GM18951 (cell line): ENCODE results near the gene RITA1.
"Not testable (repeated sequence)": the region's sequence is repeated elsewhere in the genome, so short reads cannot be mapped to it uniquely, and the experiment has no call there.

Experiments used
- POLR2A ChIP-seq: IDR thresholded peaks from 4 replicates; pipeline ENCODE4 v1.6.1; 2011; ENCODE audit warnings: mild to moderate bottlenecking; ENCODE audit not compliant: insufficient read length, insufficient read depth; ENCODE audit errors: extremely low read depth
- in situ Hi-C: fragments of 300-500 bp; cut with MboI; formaldehyde crosslinking; loops from one replicate; pipeline ENCODE4 v1.12.0; 2022; ENCODE audit warnings: low sequenced_read_pairs, mixed read lengths, inconsistent platforms; ENCODE audit not compliant: unreplicated experiment

RITA1 gene

GRCh38 chr12:113196990-113197389 is 11.5 kb downstream of the RITA1 start:
- TF ChIP-seq POLR2A, result no peak
- in situ Hi-C loops, result loop anchor here (10.0 kb wide), 1 partner anchor 218 kb away; no protein-coding TSS in a partner anchor

GRCh38 chr12:113197518-113198077 is 12.1 kb downstream of the RITA1 start:
- in situ Hi-C loops, result loop anchor here (10.0 kb wide), 1 partner anchor 217 kb away; no protein-coding TSS in a partner anchor
- no peak for TF ChIP-seq POLR2A

DNA sequence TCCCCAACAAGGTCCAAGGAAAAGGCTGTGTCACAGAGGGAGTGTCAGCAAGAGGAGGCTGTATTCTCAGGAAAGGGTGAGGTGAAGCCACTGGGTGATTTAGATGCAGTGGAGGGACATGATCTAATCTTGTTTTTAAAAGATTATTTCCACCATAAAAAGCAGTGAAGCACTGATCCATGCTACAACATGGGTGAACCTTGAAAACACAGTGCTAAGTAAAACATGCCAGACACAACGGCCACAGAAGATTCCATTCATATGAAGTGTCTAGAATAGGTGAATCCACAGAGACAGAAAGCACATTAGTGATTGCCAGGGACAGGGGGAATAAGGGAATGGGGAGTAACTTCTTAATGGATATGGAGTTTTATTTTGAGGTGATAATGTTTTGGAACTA is 12.8 kb downstream of the RITA1 start:
- in situ Hi-C loops, result loop anchor here (10.0 kb wide), 1 partner anchor 217 kb away; no protein-coding TSS in a partner anchor
- no peak for TF ChIP-seq POLR2A

DNA sequence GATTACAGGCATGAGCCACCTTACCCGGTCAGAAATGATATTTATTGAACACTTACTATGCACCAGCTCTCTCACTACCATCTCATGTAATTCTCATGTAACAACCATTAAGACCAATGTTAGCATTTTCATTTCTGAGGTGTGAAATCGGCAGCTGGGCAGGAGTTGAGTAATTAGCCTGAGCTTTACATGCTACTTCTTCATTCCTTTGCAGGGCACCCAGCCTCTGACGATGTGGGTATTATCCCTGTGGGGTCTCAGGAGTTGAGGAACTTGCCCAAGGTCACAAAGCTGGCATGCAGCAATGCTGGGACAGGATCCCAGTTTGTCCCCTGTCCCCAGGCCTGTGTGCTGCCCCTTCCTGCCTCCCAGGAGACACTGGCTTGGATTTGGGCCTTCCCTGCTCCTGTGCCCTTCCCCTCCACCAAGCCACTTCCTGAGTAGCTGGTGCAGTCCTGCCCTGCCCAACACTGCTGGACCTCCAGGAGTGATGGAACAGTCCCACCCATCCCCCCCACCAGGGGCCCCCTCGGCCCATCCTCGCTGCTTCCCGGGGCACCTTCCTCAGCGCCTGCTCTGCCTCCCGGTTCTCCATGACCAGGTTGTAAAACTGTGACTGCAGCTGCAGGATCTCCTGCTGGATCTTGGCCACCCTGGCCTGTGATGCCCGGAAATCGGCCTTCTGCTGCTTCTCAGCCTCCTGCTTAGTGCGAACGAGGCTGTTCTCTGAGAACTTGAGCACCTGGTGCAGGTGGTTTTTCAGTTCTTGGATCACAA is 14.7 kb downstream of the RITA1 start:
- no peak for TF ChIP-seq POLR2A
- in situ Hi-C loops, result no loop called here

DNA sequence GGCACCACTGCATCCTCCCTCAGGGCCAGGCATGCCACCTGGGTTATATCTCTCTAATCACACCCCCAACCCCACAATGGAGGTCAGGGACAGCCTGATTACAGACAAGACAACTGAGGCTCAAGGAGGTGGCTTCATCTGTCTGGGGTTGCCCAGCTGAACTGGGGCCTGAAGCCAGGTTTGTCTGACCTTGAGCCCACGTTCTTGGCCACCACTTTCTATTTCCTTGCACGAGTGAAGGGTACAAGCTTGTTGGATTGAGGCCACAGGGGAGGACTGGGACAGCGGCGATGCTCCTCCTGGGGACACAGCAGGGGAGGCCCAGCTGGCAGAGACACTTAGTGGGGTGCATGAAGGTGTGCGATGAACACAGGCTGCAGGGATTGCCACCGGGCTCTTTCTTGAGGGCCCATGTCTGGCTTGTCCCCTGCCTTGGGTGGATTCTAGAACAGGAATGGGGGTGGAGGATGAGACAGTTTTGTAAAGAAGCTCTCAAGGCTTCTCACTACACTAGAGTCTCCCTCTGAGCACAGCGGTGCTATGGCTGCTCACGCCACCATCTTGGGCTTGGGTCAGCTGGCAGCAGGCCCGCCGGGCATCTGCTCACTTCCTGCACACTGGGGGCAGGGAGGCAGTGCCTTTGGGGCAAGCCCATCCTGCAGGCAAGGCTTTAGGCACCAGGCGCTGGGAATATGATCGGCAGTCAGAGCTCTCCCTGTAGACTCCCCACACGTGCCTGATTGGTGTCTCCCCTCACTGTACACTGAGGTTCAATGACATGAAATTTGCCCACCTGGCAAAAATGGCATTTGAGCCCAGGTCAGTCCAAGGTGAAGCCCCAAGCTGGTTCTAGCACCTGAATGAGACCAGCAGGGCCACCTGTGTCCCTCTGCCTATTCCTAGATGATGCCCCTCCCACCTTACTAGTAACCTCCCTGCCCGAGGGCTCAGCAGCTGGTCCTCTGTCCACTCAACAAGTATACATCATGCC is 16.0 kb downstream of the RITA1 start:
- TF ChIP-seq POLR2A, result no peak
- in situ Hi-C loops, result no loop called here

DNA sequence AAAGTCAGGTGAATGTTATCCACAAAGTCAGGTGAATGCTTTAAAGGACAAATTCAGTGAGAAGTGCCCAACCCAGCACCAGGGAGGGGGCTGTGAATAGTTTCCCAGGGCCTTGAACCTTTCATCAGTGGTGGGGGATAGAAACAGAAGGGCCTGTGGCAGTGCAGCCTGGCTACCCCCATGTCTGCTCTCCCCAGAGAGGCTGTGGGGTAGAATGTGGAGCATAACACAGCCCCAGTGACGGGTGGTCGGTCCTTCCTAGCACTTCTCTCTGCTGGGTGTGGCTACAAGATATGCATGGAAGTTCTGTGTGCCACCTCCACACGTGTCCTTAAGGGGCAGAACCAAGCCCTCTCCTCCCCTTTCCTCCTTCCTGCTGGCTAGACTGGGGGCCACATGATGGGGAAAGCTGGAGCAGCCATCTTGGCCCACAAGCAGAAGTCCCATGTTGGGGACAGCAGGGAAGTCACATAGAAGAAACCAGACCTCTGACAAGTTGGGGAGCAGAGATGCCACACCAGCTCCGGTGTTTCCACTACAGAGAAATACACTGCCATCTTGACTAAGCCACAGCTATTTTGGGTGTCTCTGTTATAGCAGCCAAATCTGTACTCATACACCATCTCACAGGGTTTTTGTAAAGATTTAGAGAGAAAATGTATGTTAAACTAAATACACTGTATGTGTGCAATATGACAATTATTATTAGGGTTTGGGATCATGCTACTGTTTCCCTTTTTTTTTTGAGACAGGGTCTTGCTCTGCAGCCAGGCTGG is 17.0 kb downstream of the RITA1 start:
- in situ Hi-C loops, result no loop called here
- no peak for TF ChIP-seq POLR2A

DNA sequence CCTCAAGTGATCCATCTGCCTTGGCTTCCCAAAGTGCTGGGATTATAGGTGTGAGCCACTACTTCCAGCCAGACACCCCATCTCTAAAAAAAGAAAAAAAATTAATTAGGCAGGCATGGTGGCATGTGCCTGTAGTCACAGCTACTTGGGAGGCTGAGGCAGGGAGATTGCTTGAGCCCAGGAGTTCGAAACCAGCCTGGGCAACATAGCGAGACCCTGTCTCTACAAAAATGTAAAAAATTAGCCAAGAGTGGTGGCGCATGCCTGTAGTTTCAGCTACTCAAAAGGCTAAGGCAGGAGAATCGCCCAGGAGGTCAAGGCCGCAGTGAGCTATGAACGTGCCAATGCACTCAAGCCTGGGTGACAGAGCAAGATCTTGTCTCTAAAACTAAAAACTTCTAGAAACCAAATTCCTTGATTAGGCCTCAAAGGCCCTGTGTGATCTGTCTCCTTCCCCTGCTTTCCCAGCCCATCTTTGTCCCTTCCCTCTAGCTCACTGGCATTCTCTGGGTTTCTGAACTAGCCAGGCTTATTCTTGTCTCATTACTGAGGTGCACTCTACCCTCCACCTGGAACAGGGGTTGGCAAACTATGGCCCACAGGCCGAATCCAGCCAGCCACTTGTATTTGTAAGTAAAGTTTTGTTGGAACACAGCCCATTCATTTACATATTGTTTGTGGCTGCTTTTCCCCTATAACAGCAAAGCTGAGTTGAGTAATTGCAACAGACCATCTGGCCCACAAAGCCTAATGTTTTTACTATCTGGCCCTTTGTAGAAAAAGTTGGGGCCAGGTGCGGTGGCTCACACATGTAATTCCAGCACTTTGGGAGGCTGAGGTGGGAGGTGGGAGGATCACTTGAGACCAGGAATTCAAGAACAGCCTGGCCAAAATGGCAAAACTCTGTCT is 18.6 kb downstream of the RITA1 start:
- no peak for TF ChIP-seq POLR2A
- in situ Hi-C loops, result no loop called here

DNA sequence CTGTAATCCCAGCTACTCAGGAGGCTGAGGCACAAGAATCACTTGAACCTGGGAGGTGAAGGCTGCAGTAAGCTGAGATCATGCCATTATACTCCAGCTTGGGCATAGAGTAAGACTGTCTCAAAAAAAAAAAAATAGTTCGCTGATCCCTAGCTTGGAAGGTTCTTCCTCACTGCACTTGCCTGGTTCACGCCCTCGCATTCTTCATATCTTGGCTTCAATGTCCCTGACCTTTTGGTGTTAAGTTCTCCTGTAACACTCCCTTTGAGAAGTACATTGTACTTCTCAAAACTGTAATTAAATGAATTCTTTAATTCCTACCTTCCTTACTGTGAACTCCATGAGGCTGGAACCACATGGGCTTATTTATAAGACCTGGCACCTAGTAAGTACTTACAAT is 19.3 kb downstream of the RITA1 start:
- no peak for TF ChIP-seq POLR2A
- in situ Hi-C loops, result no loop called here

- in situ Hi-C loops, result not testable (repeated sequence)
Measured at GRCh38 chr12:113206802-113207201, 21.3 kb downstream of the RITA1 start.

DNA sequence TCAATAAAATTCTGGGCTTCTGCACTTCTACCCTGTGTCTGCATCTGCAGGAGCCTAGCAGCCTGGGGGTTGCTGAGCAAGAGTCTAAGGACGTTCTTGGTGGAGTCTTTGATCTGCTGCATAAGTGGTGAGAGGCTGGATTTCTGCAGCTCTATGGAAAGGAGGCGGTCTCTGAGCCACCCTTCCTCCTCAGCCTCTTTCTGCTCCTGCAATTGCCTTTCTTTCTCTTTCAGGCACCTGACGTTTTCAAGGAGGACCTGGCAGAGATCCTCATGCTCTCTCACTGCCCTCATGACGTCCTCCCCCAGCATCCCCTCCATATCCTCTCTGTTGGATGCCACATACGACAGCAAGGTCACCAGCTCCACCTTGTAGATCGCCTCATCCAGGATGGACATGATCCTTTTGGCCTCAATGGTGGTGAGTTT is 22.1 kb downstream of the RITA1 start:
- in situ Hi-C loops, result no loop called here

GRCh38 chr12:113208041-113208934 is 22.8 kb downstream of the RITA1 start:
- no peak for TF ChIP-seq POLR2A
- in situ Hi-C loops, result no loop called here

More for the DNA sequence above, 22.1 kb downstream of the RITA1 start:
- no peak for TF ChIP-seq POLR2A
